ENCODE results near the gene GPR78. TPM values are rescaled to one million over a fixed set of nuclear protein-coding genes. Genes with fewer than 3 reads are reported as not detected.

Gene GPR78
- total RNA-seq, 1 donor = 2.2 TPM

GRCh38 chr4:8594097-8595038, 14.2 kb downstream of the GPR78 start:
- DNase-seq (ENCODE audit: low read depth) = peak; percentile 85
- TF ChIP-seq CTCF (IDR thresholded peaks at IDR 0.05; ENCODE audit: insufficient read depth, low read depth, low read length) = peak; percentile 76
- H3K4me3 ChIP-seq (ENCODE audit: low read depth, low read length) = peak overlapping the region; percentile 84

- TF ChIP-seq CTCF (IDR thresholded peaks at IDR 0.05; ENCODE audit: insufficient read depth, low read depth, low read length) = no peak
- DNase-seq (ENCODE audit: low read depth) = no peak
- H3K4me3 ChIP-seq (ENCODE audit: low read depth, low read length) = no peak overlapping the region
Observed at GRCh38 chr4:8595237-8596087, 15.3 kb downstream of the GPR78 start.

DNA sequence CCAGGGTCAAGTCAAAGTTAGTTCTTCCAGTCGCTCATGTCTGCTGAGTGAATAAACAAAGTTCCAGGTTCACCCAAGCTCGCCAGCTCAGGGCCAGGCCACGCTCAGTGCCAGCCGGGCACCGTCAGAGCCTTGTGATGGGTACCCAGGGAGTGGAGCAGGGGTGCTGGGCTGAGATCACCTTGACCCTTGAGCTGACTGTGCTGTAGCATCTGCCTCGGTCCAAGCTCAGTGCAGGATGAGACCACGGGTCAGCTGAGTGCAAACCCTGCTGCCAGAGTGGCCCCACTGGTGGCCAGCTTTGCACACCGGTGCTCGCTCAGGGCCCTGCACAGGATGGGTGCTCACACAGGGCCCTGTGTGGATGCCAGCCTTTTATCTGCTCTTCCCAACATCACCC, 16.7 kb downstream of the GPR78 start:
- TF ChIP-seq CTCF (IDR thresholded peaks at IDR 0.05; ENCODE audit: insufficient read depth, low read depth, low read length) = no peak
- DNase-seq (ENCODE audit: low read depth) = no peak
- no peak overlapping the region for H3K4me3 ChIP-seq (ENCODE audit: low read depth, low read length)

DNA sequence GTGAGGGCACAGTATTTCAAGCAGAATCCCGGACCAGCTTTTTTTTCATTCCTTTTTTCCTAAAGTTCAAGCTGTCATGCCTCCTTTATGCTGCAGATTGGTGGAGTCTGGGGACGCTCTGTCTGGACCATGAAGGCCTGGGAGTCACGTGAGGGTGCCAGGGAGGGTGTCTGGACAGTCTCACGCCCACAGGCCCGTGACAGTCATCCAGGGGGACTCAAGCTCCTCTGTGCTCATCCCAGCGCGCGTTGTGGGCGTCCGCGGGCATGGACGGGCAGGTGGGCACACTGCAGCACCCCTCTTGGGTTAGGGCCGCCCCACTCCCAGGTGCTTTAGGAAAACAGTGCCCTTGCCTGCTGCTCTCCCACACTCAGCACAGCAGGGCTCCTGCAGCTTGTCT, 17.1 kb downstream of the GPR78 start:
- no peak for TF ChIP-seq CTCF (IDR thresholded peaks at IDR 0.05; ENCODE audit: insufficient read depth, low read depth, low read length)
- H3K4me3 ChIP-seq (ENCODE audit: low read depth, low read length) = no peak overlapping the region
- no peak for DNase-seq (ENCODE audit: low read depth)

DNA sequence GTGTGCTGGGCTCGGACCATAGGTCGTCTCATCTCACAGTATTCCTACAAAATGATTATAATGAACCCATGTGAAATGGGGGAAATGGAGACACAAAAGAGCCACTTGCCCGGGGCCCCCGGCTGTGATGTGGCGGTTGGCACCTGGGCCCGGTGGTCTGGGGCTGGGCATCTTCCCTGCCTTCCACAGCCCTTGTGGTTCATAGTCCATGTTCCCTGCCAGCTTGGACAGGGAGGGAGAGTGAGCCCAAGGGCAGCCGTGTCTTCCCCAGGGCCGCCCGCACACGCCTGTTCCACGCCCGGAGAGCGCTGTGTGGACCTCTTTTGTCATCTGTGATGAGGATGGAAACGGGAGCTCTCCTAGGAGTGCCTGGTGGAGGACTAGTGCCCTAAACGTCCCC, 17.6 kb downstream of the GPR78 start:
- DNase-seq (ENCODE audit: low read depth) = no peak
- no peak overlapping the region for H3K4me3 ChIP-seq (ENCODE audit: low read depth, low read length)
- no peak for TF ChIP-seq CTCF (IDR thresholded peaks at IDR 0.05; ENCODE audit: insufficient read depth, low read depth, low read length)

DNA sequence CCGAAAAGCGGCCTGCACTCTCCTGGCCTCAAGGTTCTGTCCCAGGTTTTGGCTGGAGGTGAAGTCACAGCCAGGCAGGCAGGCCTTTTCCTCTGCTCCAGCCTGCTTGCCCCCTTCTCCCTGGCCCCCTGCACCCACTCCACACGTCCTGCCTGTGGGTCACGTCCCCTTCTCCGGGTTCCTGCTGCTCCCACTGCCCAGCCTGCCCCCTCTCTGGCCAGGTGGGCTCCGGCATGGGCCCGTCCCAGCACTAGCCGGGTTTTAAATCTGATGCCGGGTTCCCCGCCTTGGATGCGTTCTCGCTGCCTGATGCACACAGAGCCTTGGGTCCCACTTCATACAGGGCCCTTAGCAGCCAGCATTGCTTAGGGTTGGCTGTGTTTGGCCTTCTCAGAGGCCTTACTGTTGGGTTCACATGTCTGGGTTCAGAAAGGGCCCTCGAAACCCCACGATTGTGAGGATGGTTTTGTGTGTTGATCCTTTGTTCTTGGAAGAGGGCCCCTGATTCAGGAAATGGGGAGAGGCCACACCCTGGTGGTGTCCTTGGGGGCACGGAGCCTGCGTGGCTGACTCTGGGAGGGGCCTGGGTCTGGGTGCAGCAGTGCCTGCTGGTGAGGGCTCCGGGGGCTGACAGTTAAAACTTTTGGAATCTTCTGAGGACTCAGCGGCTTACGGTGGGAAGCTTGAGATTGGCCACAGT, 18.3 kb downstream of the GPR78 start:
- TF ChIP-seq CTCF (IDR thresholded peaks at IDR 0.05; ENCODE audit: insufficient read depth, low read depth, low read length) = no peak
- no peak for DNase-seq (ENCODE audit: low read depth)
- H3K4me3 ChIP-seq (ENCODE audit: low read depth, low read length) = no peak overlapping the region

All from fibroblast of villous mesenchyme (primary cell).